ENCODE data around the gene S100A2.

The S100A2 gene

GRCh38 chr1:153565529-153566374 lies at the start of gene S100A2:
TSS of gene S100A2 (minus strand) at chr1:153565844. CDS start at chr1:153563877, 1,967 bp downstream.
- DNase-seq: peak; percentile 59

DNA sequence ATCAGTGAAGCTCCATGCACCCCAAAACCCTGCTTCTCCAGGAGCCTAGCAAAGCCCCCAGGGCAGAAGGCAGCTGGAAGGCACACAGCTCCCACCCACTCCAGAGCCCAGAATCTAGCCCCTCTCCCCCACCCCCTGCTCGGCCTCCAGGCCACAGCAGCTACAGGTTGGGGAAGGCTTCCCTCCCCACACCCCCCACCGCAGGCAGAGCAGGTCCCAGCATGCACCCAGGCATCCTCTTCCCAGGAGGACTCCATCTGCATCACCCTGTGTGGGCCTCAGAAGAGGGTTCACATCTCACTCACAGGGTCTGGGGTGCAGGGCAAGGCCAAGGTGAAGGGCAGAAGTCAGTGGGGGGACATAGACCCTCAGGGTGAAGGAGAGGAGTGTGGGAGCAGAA lies 49.8 kb upstream of the S100A2 start:
- DNase-seq: no peak

- no peak for DNase-seq
These were observed 49.3 kb upstream of the S100A2 start for GRCh38 chr1:153614906-153615305.

DNA sequence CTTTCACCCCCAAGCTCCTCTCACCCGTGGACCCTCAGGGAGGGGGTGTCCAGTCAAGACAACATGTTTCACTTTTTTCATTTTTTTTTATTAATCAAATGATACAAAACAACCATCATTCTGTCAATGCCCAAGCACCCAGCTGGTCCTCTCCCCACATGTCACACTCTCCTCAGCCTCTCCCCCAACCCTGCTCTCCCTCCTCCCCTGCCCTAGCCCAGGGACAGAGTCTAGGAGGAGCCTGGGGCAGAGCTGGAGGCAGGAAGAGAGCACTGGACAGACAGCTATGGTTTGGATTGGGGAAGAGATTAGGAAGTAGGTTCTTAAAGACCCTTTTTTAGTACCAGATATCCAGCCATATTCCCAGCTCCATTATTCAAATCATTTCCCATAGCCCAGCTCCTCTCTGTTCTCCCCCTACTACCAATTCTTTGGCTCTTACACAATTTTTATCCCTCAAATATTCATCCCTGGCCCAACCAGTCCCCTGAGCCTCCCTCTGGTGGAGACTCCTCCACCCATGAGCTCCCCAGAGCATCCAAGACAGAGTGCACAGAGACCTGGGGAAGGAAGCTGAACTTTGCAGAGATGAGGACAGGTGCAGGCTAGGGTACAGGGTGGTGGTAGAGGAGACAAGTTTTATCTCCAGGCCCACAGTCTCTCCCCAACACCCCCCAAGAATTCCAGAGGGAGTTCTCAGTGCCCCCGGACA lies 48.7 kb upstream of the S100A2 start:
- no peak for DNase-seq

DNA sequence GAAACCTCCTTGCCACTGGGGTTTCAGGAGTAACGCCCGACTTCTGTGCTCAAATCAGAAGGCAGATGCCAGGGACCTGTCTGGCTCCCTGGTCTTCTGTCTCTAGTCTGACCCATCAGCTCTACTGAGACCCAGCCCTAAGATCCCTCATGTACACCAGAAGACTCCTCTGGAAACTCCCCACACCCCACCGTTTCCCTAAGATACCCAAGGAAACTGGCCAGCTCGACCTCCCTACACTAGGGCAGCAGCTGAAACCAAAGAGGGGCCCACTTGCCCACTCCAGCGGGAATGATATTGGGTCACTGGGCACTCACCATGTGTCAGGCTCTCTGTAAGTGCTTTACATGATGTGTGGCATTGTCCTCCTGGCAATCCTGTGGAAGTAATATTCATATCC lies 47.8 kb upstream of the S100A2 start:
- DNase-seq: no peak

- peak; percentile 79 for DNase-seq
These were observed 47.2 kb upstream of the S100A2 start, which contains the start of gene S100A16 for GRCh38 chr1:153612755-153613331. TSS of gene S100A16 (minus strand) at chr1:153613137. CDS start at chr1:153608151, 4,986 bp downstream.

DNA sequence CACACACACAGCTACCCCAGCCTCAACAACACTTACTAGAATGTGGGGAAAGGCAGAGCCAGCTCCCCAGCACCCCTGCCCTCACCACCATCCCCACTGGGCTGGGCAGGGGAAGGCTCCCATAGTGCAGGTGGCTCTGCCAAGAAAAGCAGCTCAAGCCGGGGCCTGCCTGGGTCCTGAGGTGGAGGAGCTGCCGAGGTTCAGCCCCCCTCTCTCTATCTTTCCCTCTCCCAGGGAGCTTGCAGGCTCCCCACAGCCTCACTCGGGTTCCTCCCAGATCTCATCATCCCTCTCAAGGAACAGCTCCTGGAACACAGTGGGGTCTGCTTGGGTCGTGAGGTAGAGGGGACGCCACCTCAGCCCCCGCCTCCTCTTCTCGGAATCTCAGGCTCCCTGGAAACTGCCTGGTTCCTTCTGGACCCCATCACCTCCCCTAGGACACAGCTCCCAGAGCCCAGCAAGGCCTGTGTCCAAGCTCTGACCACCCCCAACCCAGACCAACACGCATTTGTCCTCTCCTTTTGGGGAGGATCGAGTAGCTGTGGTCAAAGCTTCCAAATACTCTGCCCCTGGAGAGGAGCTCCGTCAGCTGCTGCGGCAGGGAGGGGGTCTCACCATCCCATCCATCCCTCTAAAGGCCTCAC lies 46.6 kb upstream of the S100A2 start:
- no peak for DNase-seq

GRCh38 chr1:153611356-153611755 lies 45.7 kb upstream of the S100A2 start:
- no peak for DNase-seq

- no peak for DNase-seq
These were observed 45.2 kb upstream of the S100A2 start for GRCh38 chr1:153610811-153611301.

DNA sequence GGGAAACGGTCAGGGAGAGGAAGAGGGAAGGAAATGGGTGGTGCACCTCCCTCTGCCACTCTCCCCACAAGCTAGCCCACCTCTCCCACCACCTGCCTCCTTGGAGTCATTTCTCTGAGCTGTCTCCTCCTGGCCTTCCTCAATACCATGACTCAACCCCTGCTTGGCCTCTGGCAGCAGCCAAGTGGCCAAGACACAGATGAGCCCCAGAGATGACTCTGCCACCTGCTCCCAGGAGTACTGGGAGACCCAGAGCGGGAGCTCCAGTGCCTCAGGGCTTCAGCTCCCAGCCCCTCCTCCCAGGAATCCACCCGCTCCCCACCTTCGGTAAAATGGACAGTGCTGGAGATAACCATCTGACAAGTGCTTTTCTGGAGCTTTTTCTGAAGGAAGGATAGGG lies 44.7 kb upstream of the S100A2 start:
- no peak for DNase-seq

DNA sequence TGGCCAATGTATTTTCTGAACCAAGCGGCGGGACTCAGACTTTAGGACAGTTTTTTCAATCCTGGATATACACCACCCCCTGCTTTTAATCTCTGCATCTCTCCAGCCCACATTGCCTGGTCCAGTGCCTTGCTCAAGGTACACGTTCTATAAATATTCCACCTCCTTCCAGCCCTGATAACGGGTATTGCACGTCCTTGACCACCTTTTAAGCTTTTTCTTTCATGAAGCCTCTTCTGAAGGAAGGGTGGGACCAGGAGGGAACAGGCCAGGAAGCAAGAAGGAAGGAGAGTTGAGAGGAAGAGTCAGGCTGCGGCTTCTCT lies 43.9 kb upstream of the S100A2 start:
- no peak for DNase-seq

DNA sequence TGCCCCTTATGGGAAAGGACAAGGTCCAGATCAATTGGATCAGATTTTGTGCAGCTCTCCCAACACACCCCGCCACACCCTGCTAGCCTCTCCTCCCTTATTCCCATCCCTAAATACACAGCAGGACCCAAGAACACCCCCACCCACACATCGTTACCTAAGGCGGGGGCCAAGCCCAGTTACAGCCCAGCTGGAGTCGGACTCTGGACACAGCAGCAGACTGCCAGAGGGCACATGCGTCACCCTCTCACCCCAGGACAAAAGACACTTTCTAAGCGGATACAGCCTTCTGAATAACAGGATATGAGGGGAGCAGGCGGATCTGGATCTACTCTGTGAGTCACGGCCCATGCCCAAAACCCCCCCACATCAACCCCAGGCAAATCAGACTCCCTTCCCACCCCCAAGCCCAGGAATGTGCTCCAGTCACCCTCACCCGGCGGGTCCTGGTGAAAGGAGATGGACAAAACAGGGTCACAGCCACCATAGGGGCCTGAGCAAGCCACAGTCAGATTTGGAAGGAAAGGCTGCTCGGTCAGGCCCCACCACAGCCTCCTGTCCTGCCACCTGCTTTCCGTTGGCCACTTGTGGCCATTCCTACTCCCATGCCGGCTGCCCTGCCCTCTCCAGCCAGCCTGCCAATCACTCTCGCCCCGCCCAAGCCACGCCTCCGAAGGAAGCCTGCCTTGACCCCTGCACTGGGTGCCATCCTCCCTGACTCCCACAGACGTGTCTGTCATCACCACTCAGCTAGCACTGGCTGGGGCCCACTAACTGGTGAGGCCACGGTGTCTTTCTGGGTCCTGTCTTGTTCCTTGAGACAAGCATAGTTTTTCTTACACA lies 43.3 kb upstream of the S100A2 start:
- peak; percentile 86 for DNase-seq

DNA sequence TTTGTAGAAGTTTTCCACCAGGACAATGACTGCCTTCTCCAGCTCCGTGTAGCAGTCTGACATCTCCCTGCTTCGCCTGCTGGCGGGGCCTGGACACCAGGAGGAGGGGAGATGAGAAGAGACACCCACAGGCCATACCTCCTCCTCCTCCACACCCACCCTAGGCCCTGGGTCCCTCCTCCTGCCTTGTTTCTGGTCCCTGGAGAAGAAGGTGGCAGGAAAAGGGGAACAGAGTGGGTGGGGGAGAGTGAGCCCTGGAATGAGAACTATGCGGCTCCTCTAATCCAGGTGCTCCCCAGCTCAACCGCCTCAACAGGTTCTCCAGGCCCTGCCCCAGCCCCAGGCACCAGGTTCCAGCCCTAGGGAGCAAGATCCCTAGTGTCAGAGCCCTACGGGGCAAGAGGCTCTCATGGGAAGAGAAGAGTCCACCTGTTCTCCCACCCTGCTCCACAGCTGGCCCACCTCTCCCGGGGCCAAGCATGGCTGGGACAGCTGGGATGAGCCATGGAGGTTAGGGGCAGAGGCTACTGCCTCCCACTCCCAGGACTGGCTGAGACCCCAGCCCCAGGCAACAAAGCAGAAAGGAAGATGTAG lies 42.5 kb upstream of the S100A2 start:
- DNase-seq: no peak

- no peak for DNase-seq
These were observed 41.7 kb upstream of the S100A2 start for GRCh38 chr1:153607381-153607780.

- DNase-seq: no peak
These were observed 40.5 kb upstream of the S100A2 start for GRCh38 chr1:153606194-153606593.

- DNase-seq: no peak
These were observed 37.1 kb upstream of the S100A2 start for GRCh38 chr1:153602749-153603148.

DNA sequence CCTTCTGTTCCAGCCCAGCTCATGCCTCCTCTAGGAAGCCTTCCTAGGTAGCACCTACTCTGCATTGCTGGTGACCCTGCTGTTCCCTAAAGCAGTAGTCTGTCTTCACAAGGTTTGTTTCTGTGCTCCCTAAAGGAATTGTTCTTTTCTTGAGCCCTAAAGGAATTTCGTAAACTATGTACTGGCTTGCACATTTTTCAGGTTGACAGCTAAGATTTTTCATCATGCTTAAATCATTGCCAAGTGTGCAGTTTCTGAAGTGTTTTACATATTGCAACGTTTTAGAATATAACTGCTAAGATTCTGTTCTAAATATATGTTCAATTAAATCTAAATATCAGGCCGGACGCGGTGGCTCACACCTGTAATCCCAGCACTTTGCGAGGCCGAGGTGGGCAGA lies 34.2 kb upstream of the S100A2 start:
- DNase-seq: no peak

GRCh38 chr1:153598309-153599172 lies 32.9 kb upstream of the S100A2 start:
- DNase-seq: no peak

GRCh38 chr1:153597206-153597605 lies 31.6 kb upstream of the S100A2 start:
- no peak for DNase-seq

GRCh38 chr1:153592748-153593147 lies 27.1 kb upstream of the S100A2 start:
- no peak for DNase-seq

GRCh38 chr1:153588482-153588881 lies 22.8 kb upstream of the S100A2 start:
- no peak for DNase-seq
